ENCODE measurements around the gene SAFB. TPM values are rescaled to one million over a fixed set of nuclear protein-coding genes. Genes with fewer than 3 reads are reported as not detected.

The SAFB gene
- total and polyA plus RNA-seq, 2 experiments from 2014 or later, result 50.2 to 75.8 TPM

GRCh38 chr19:5694956-5695648 lies 72.2 kb downstream of the SAFB start:
- H3K27ac ChIP-seq, result no peak overlapping the region
- no peaks in the 10 kb centered on the region for H3K36me3 ChIP-seq (replicated peaks; ENCODE audit: insufficient read depth, low read depth)
- H3K9me3 ChIP-seq (ENCODE audit: low read depth), result no peaks in the 10 kb centered on the region
- no peak for TF ChIP-seq EZH2 (IDR thresholded peaks at IDR 0.05; ENCODE audit: borderline replicate concordance)
- TF ChIP-seq EZH2phosphoT487 (IDR thresholded peaks at IDR 0.05; ENCODE audit: low read depth, severe bottlenecking, unreplicated experiment), result no peak
- TF ChIP-seq CTCF (IDR thresholded peaks at IDR 0.05; ENCODE audit: poor library complexity), result no peak
- 94% methylated on average over 8 of the region's 8 CpGs for WGBS (ENCODE audit: low lambda C conversion rate, missing lambda C conversion rate)
- H3K27me3 ChIP-seq, result no peaks in the 10 kb centered on the region
- no peaks in the 10 kb centered on the region for H3K9me2 ChIP-seq (replicated peaks; ENCODE audit: insufficient read depth)
- no peak overlapping the region for H2AFZ ChIP-seq
- H3K79me2 ChIP-seq, result peaks cover 57% of the 10 kb centered on the region
- peaks cover 63% of the 10 kb centered on the region for H4K20me1 ChIP-seq (ENCODE audit: insufficient read depth, poor library complexity, severe bottlenecking)
- H3K4me3 ChIP-seq, result no peak overlapping the region
- H3K4me1 ChIP-seq (ENCODE audit: insufficient read depth), result peaks cover 8% of the 10 kb centered on the region
- peak; percentile 3 for DNase-seq (ENCODE audit: low spot score)
- H3K4me2 ChIP-seq, result no peak overlapping the region

- peak; percentile 8 for DNase-seq (ENCODE audit: low spot score)
- Histone ChIP-seq H3K36me3 (replicated peaks; ENCODE audit: insufficient read depth, low read depth) (no peaks in the 10 kb centered on the region), H3K4me3 (no peak overlapping the region), H2AFZ (no peak overlapping the region), H3K4me2 (no peak overlapping the region), H4K20me1 (ENCODE audit: insufficient read depth, poor library complexity, severe bottlenecking) (peaks cover 59% of the 10 kb centered on the region), H3K27me3 (no peaks in the 10 kb centered on the region), H3K9me2 (replicated peaks; ENCODE audit: insufficient read depth) (no peaks in the 10 kb centered on the region), H3K9me3 (ENCODE audit: low read depth) (no peaks in the 10 kb centered on the region), H3K79me2 (peaks cover 52% of the 10 kb centered on the region), H3K4me1 (ENCODE audit: insufficient read depth) (peaks cover 8% of the 10 kb centered on the region), H3K27ac (no peak overlapping the region)
- no peak for TF ChIP-seq EZH2phosphoT487 (IDR thresholded peaks at IDR 0.05; ENCODE audit: low read depth, severe bottlenecking, unreplicated experiment)
- no peak for TF ChIP-seq EZH2 (IDR thresholded peaks at IDR 0.05; ENCODE audit: borderline replicate concordance)
- no peak for TF ChIP-seq CTCF (IDR thresholded peaks at IDR 0.05; ENCODE audit: poor library complexity)
- WGBS (ENCODE audit: low lambda C conversion rate, missing lambda C conversion rate), result 86% methylated on average over 15 of the region's 28 CpGs
These were observed 72.8 kb downstream of the SAFB start for GRCh38 chr19:5695649-5696195.

- H2AFZ ChIP-seq, result no peak overlapping the region
- no peak overlapping the region for H3K4me3 ChIP-seq
- H3K36me3 ChIP-seq (replicated peaks; ENCODE audit: insufficient read depth, low read depth), result no peaks in the 10 kb centered on the region
- peaks cover 8% of the 10 kb centered on the region for H3K4me1 ChIP-seq (ENCODE audit: insufficient read depth)
- no peaks in the 10 kb centered on the region for H3K27me3 ChIP-seq
- no peak for TF ChIP-seq CTCF (IDR thresholded peaks at IDR 0.05; ENCODE audit: poor library complexity)
- no peak for TF ChIP-seq EZH2phosphoT487 (IDR thresholded peaks at IDR 0.05; ENCODE audit: low read depth, severe bottlenecking, unreplicated experiment)
- no peak for TF ChIP-seq EZH2 (IDR thresholded peaks at IDR 0.05; ENCODE audit: borderline replicate concordance)
- H3K27ac ChIP-seq, result no peak overlapping the region
- peaks cover 45% of the 10 kb centered on the region for H3K79me2 ChIP-seq
- DNase-seq (ENCODE audit: low spot score), result no peak
- peaks cover 52% of the 10 kb centered on the region for H4K20me1 ChIP-seq (ENCODE audit: insufficient read depth, poor library complexity, severe bottlenecking)
- WGBS (ENCODE audit: low lambda C conversion rate, missing lambda C conversion rate), result 94% methylated on average over 40 of the region's 42 CpGs
- no peaks in the 10 kb centered on the region for H3K9me3 ChIP-seq (ENCODE audit: low read depth)
- H3K4me2 ChIP-seq, result no peak overlapping the region
- H3K9me2 ChIP-seq (replicated peaks; ENCODE audit: insufficient read depth), result no peaks in the 10 kb centered on the region
These were observed 73.5 kb downstream of the SAFB start for GRCh38 chr19:5696196-5697021.
